ENCODE results near the gene PCDH1.
"Not testable (repeated sequence)": the region's sequence is repeated elsewhere in the genome, so short reads cannot be mapped to it uniquely, and the experiment has no call there.

The PCDH1 gene

GRCh38 chr5:141832131-141832530 is 46.1 kb downstream of the PCDH1 start:
- no peak for DNase-seq (ENCODE audit: low read depth)

- no peak for DNase-seq (ENCODE audit: low read depth)
These were observed 50.0 kb downstream of the PCDH1 start for GRCh38 chr5:141828162-141828561.

DNA sequence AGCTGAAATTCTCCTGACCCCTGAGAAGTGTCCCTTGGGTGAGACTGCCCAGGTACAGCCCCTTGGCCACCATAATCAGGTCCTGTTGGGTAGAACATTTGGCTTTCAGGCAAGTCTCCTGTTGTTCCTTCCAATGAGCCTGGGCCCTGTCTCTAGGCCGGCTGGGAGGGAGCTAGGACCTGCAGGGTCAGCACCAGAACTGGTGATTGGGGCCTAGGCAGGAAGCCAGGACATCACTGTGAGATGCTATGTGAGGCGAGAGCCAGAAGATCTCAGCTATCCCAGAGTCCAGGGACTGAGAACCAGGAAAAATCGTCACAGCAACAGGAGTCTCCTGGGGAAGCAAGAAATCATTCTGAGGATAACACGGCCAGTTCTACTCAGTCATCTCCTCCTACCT is 51.5 kb downstream of the PCDH1 start:
- no peak for DNase-seq (ENCODE audit: low read depth)

GRCh38 chr5:141825791-141826560 is 52.2 kb downstream of the PCDH1 start:
- no peak for DNase-seq (ENCODE audit: low read depth)

DNA sequence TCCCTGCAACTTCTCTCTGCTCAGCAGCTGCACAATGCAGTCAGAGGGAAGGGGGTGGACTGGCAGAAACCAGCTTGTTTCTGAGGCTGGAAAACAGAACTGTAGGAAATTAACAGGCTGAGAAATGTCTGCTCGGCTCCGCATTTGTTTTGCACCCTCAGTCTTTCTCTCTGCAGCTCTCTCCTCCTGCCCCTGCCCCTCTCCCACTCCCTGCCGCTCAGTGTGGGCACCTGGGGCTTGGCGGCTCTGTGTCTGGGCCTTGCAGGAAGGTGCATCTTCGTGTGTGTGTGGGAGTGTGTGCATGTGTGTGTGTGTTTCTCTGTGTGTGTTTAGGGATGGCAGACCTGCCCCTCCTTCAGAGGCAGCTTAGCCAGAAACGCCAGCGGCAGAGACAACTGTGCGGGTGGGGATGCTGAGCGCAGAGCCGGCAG is 53.0 kb downstream of the PCDH1 start:
- DNase-seq (ENCODE audit: low read depth) = no peak

GRCh38 chr5:141824717-141825116 is 53.5 kb downstream of the PCDH1 start:
- DNase-seq (ENCODE audit: low read depth) = no peak

GRCh38 chr5:141823056-141823455 is 55.2 kb downstream of the PCDH1 start:
- no peak for DNase-seq (ENCODE audit: low read depth)

DNA sequence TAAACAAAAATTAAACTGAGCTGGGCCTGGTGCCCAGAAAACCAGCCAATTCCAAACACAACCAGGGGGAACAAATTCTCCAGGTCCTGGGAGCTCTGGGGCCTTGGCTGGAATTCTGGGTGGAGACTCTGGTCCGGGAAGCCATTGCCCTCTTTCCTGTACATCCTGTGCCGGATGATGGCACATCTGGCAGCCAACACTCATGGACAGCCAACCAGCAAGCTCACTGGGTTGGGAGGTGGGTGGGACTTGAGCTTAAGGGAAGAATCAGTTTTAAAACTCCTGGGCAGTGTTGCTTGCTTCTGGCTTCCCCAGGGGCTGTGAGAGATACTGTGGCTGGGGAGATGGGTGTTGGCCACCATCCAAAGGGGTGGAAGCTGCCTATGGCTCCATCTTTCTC is 56.1 kb downstream of the PCDH1 start:
- DNase-seq (ENCODE audit: low read depth) = no peak

DNA sequence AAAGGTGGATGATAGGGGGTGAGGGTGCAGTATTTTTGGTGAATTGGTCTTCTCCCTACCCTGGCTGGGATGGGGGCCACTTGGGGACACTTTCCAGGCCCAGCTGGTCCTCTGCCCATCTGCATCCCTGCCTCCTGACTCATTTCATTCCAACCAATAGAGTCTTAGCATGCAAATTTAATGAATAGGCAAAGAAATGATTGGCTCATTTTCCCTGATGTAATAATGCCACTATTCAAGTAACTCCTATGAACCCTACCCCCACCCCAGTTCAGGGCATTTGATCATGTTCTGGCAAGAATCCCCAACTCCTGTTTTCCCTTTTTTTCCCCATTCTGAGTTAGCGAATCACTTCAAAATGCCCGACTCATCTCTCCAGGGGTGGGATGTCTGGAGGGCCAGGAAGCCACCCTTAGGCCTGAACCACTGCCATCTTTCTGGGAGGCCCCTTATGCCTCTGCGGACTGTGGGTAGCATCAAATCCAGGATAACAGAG is 56.7 kb downstream of the PCDH1 start:
- DNase-seq (ENCODE audit: low read depth) = no peak

- not testable (repeated sequence) for DNase-seq (ENCODE audit: low read depth)
These were observed 57.5 kb downstream of the PCDH1 start for GRCh38 chr5:141820686-141821085.

DNA sequence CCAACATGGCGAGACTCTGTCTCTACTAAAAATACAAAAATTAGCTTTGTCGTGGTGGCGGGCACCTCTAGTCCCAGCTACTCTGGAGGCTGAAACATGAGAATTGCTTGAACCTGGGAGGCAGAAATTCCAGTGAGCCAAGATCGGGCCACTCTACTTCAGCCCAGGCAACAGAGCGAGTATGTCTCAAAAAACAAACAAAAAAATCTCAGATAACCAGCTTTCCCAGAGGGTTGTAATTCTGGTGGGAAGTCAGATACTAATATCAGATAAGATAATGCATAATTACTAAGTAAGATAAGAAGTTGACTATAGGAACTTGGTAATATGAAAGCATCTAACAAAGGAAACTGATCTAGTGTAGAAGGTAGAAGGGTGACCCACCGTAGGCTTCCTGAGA is 60.6 kb downstream of the PCDH1 start:
- no peak for DNase-seq (ENCODE audit: low read depth)

GRCh38 chr5:141816598-141817399 is 61.4 kb downstream of the PCDH1 start:
- DNase-seq (ENCODE audit: low read depth) = no peak

- DNase-seq (ENCODE audit: low read depth) = no peak
These were observed 62.4 kb downstream of the PCDH1 start for GRCh38 chr5:141815796-141816180.

DNA sequence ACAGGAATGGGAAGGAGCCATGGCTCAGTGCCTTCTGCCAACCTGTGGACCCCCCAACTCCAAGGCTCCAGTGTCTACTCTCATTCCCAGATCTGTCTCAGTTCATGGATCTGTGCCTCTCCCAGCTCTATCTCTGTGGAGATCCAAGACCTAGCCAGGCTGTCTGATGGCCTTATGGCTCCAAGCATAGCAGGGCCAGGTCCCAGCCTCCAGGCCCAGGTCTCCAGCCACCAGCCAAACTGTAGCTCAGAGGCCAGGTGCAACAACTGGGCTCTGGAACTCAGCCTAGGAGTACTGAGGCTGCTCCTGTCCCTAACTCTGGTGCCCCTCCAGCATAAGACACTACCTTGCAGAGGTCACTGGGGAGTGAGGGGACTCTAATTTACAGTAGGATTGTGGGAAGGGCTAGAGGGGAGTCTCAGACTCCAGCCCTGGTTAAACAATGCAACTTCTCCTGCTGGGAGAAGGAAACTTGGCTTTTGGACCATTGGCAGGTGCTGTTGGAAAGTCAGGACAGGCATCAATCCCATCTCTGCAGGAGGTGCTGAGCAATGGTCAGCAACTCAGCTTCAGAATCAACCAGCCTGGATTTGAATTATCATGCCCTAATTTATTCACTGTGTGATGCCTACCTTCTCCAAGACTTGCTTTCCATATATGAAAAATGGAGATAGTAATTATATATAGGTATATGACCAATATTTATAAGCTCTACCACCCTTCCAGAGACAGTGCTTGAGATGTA is 63.0 kb downstream of the PCDH1 start:
- no peak for DNase-seq (ENCODE audit: low read depth)

DNA sequence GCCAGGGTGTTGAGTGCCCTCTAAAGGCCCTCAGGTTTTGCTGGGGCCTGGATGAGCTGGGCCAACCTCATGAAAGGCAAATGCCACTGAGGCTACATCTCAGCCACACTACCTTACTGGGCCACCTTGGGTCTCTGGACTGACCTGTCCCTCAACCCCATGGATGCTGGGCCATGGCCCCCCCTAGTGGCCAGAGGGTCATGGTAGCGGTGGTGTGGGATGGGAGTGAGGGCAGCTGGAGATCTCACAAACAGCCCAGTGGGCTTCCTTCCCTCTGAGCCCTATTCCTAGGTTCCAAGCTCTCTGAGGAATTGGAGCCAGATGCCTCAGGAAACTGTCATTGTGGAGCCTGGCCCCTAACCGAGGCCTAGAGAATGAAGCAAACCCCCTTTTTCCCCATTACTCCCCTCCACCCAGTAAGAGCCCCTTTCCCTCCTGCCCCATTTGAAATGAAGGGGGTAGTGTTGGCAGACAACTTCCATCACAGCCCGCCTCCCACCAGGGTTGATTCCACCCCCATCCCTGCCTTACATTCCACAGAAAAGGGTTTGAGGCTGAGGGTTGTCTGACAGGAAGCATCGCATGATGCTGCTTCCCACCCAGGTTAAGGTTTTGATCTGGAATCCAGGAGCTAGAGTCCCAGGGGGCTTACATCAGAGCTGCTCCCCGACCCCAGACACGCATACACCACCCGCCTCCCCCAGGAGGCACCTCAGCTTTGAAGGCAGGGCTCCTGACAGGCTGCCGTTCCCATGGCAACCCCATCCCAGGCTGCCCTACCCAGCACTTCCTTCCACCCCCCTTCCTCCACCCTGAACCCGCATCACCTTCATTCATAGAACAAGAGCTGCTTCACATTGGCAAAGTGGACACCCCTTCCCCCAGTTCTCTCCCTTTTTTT is 63.9 kb downstream of the PCDH1 start:
- peak; percentile 25 for DNase-seq (ENCODE audit: low read depth)

DNA sequence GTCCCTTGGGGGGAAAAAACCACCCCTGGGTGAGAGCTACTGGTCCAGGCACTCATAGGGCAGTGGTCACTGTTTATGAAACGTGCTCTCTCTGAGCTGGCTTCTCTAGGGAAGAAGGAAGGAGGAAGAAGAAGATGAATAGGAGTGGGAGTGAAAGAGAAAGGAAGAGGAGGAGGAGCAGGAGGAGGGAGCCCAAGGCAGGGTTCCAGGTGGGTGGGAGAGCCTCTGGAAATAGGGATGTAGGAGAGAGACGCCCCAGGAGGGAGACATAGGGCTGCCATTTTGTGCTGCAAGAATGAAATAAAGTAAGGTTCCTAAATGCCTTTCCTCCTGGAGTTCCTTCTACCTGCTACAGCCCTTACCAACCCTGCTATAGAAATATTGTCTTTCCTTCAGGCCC is 65.7 kb downstream of the PCDH1 start:
- DNase-seq (ENCODE audit: low read depth) = no peak

DNA sequence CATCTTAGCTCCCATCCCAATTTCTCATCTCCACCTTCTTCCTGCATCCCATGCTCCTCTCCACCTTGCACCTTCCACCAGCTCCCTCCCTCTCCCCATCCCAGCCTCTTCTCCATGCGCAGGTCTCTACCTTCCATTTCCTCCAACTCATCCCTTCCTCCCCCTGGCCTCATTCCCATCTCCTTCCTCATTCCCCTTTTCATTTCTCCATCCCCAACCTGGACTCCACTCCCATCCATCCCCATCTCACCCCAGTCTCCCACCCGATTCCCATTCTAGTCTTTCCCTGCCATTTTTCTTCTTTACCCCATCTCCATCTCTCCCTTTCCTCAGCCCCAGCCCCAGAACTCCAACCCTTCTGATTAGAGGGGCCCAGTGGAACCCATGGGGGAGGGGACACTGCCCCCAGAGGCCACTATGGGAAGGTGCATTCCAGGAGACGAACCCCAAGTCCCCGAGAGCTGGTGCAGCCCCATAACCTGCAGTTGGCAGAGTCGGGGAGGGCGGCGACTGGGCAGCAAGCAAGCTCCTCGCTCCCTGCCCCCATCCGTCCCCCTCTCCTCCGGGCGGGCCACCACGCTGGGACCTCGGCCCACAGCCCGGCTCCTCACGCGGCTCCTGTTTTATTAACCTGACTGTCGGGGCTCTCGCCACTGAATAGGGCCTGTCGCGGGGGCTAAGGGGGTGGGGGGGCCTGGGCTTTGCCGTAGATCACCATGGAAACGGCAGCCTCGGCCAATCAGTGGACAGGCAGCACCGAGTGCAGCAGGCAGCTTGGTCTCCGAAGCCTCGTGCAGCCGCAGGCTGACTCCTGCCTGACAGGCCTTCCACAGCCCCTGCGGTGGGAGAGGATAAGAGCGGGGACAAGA is 66.7 kb downstream of the PCDH1 start:
- DNase-seq (ENCODE audit: low read depth) = peak; percentile 8

- no peak for DNase-seq (ENCODE audit: low read depth)
These were observed 67.5 kb downstream of the PCDH1 start for GRCh38 chr5:141810702-141811101.

GRCh38 chr5:141809380-141810096 is 68.7 kb downstream of the PCDH1 start:
- no peak for DNase-seq (ENCODE audit: low read depth)

DNA sequence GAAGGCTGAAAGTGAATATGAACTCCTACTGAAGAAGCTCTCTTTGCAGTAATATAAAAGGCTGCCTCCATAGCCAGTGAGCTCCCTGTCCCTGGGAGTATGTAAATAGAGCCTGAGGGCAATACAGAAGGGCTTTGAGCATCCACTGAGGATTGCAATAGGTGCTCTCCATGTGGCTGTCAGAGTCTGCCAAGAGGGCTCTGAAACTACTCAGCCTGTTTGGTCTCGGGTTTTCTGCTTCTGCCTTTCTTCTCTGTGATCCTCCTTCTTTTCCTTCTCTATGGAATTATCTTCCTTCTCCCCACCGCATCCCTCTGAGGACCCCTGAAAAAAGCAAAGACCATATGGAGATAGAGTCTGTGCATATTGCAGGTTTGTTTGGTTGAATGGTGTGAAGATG is 69.4 kb downstream of the PCDH1 start:
- DNase-seq (ENCODE audit: low read depth) = no peak

Data from stimulated activated CD8-positive, alpha-beta memory T cell treated with anti-CD3 and anti-CD28 coated beads, Interleukin-12 subunit alpha, Interleukin-12 subunit beta, amount 100 ng/mL, for 1 hour (primary cell).